Ureter (tissue), 1 donor: Measurements from ENCODE around the gene ME3. TPM values are rescaled to one million over a fixed set of nuclear protein-coding genes. Genes with fewer than 3 reads are reported as not detected.

Source experiments
- DNase-seq: peaks from one replicate; pipeline ENCODE4 v3.0.0-alpha.2; 2020; ENCODE audit warnings: low spot score
- total RNA-seq: library from RNA; stranded (reverse); gene quantifications from one replicate; pipeline ENCODE4 v1.2.4, GENCODE V29; 2023
- donor health status: DM: yes; HTN: yes; CAD: no.

The ME3 gene
- total RNA-seq: 40.2 TPM

GRCh38 chr11:86672007-86672621, at the start of gene ME3:
TSS of gene ME3 (minus strand) at chr11:86672616.
- peak; percentile 68 for DNase-seq

GRCh38 chr11:86722006-86722405, 49.6 kb upstream of the ME3 start:
- DNase-seq: no peak

GRCh38 chr11:86720546-86720945, 48.1 kb upstream of the ME3 start:
- DNase-seq: no peak

- no peak for DNase-seq
Measured at GRCh38 chr11:86719781-86720463, 47.5 kb upstream of the ME3 start.

GRCh38 chr11:86718999-86719398, 46.6 kb upstream of the ME3 start:
- no peak for DNase-seq

- DNase-seq: no peak
Measured at GRCh38 chr11:86718521-86718920, 46.1 kb upstream of the ME3 start.

- DNase-seq: no peak
Measured at GRCh38 chr11:86717817-86718501, 45.5 kb upstream of the ME3 start.

GRCh38 chr11:86715611-86716010, 43.2 kb upstream of the ME3 start:
- no peak for DNase-seq

GRCh38 chr11:86713552-86713951, 41.1 kb upstream of the ME3 start:
- no peak for DNase-seq

GRCh38 chr11:86710936-86711335, 38.5 kb upstream of the ME3 start:
- no peak for DNase-seq

GRCh38 chr11:86708669-86709068, 36.3 kb upstream of the ME3 start:
- DNase-seq: no peak

GRCh38 chr11:86706338-86707131, 34.1 kb upstream of the ME3 start:
- no peak for DNase-seq

- DNase-seq: no peak
Measured at GRCh38 chr11:86704710-86705109, 32.3 kb upstream of the ME3 start.

GRCh38 chr11:86703987-86704386, 31.6 kb upstream of the ME3 start:
- no peak for DNase-seq

GRCh38 chr11:86702220-86702983, 30.0 kb upstream of the ME3 start:
- no peak for DNase-seq

- no peak for DNase-seq
Measured at GRCh38 chr11:86699040-86699791, 26.8 kb upstream of the ME3 start.

- no peak for DNase-seq
Measured at GRCh38 chr11:86698639-86699038, 26.2 kb upstream of the ME3 start.

GRCh38 chr11:86696451-86696850, 24.0 kb upstream of the ME3 start:
- no peak for DNase-seq

- no peak for DNase-seq
Measured at GRCh38 chr11:86696004-86696403, 23.6 kb upstream of the ME3 start.

- no peak for DNase-seq
Measured at GRCh38 chr11:86695373-86695772, 23.0 kb upstream of the ME3 start.

- no peak for DNase-seq
Measured at GRCh38 chr11:86693518-86693917, 21.1 kb upstream of the ME3 start.
